K562 (cell line): Measurements from ENCODE around the gene PTPN11. TPM values are rescaled to one million over a fixed set of nuclear protein-coding genes. Genes with fewer than 3 reads are reported as not detected.
A peak's percentile ranks its signal among the peaks of the same experiment; 100 is the strongest.

Experiments used
- BHLHE40 ChIP-seq: IDR thresholded peaks from 2 replicates; pipeline ENCODE4 v1.6.1; 2011; ENCODE audit warnings: low read length, improper control_type of control experiment
- CAMTA2 ChIP-seq: fragments of 250-450 bp; sonication (Bioruptor Pico); conservative IDR thresholded peaks from 2 replicates; pipeline ENCODE4 v1.5.1; 2022
- CBX3 ChIP-seq, 2 experiments: IDR thresholded peaks; 1 replicate in 1 of 2; 2 replicates in 1 of 2; pipeline ENCODE4 v1.6.1; 2012; ENCODE audit warnings: inconsistent platforms in 2 of 2, low read length in 2 of 2, borderline replicate concordance in 1 of 2, control low read depth in 1 of 2
- DNMT1 ChIP-seq: fragments of 450-650 bp; IDR thresholded peaks from 2 replicates; pipeline ENCODE4 v1.6.1; 2016; ENCODE audit warnings: antibody characterized with exemption, mild to moderate bottlenecking
- ELF4 ChIP-seq: fragments of 450-650 bp; formaldehyde crosslinking; IDR thresholded peaks from 2 replicates; pipeline ENCODE4 v1.4.0; 2022; ENCODE audit warnings: missing genetic modification characterization
- EWSR1 ChIP-seq: fragments of 450-650 bp; IDR thresholded peaks from 2 replicates; pipeline ENCODE4 v1.6.1; 2018; ENCODE audit warnings: borderline replicate concordance, mild to moderate bottlenecking, low read depth, moderate library complexity; ENCODE audit not compliant: partially characterized antibody
- FOXP1 ChIP-seq: sonication (generic); formaldehyde crosslinking; IDR thresholded peaks from 2 replicates; pipeline ENCODE4 v1.8.0; 2022; ENCODE audit warnings: mild to moderate bottlenecking, missing genetic modification reagents
- GABPB1 ChIP-seq: sonication (generic); formaldehyde crosslinking; IDR thresholded peaks from 2 replicates; pipeline ENCODE4 v1.8.0; 2022; ENCODE audit warnings: mild to moderate bottlenecking, missing genetic modification reagents
- SRSF1 ChIP-seq: fragments of 200-400 bp; formaldehyde crosslinking; IDR thresholded peaks from 2 replicates; pipeline ENCODE4 v1.6.1; 2017; ENCODE audit warnings: mild to moderate bottlenecking, low read depth, low read length, moderate library complexity
- TAF7 ChIP-seq: fragments of 450-650 bp; IDR thresholded peaks from 2 replicates; pipeline ENCODE4 v1.6.1; 2016; ENCODE audit warnings: missing genetic modification characterization, missing compliant biosample characterization
- TARDBP ChIP-seq: fragments of 450-650 bp; IDR thresholded peaks from 2 replicates; pipeline ENCODE4 v1.6.1; 2016
- TCF3 ChIP-seq: sonication (generic); formaldehyde crosslinking; IDR thresholded peaks from 2 replicates; pipeline ENCODE4 v1.4.0; 2020; ENCODE audit warnings: mild to moderate bottlenecking, missing genetic modification reagents
- TCF7L2 ChIP-seq: fragments of 150-350 bp; IDR thresholded peaks from 2 replicates; pipeline ENCODE4 v1.6.1; 2016; ENCODE audit warnings: low read depth, mild to moderate bottlenecking, low read length, moderate library complexity
- ZNF133 ChIP-seq: fragments of 250-450 bp; sonication (Bioruptor Pico); IDR thresholded peaks from 2 replicates; pipeline ENCODE4 v1.4.0; 2020; ENCODE audit warnings: mild to moderate bottlenecking
- ZNF717 ChIP-seq: fragments of 250-450 bp; sonication (Bioruptor Pico); IDR thresholded peaks from 2 replicates; pipeline ENCODE4 v1.5.0; 2021
- polyA plus RNA-seq, 8 experiments: library from polyadenylated mRNA; depleted of rRNA in 4 of 8; stranded (reverse) in 5 of 8; unstranded in 3 of 8; fragments of >200 nt; fragmentation: Nextera tagmentation in 2 of 8; fragmentation: Illumina TruSeq in 1 of 8; extraction: Ambion mirVana in 2 of 8; extraction: Trizol in 1 of 8; gene quantifications; 2 replicates each; pipeline versions ENCODE4 v1.2.1 to v1.2.3, GENCODE V29; 2011 to 2014; ENCODE audit warnings: inconsistent platforms in 1 of 8, missing spikeins in 1 of 8
- total RNA-seq, 7 experiments: library from RNA; depleted of rRNA in 6 of 7; stranded (reverse); fragments of >200 nt in 6 of 7; fragmentation: Illumina TruSeq in 2 of 7; extraction: Trizol in 2 of 7; gene quantifications; 2 replicates each; pipeline versions ENCODE4 v1.2.1 to v1.2.3, GENCODE V29; 2011 to 2021; ENCODE audit warnings: low replicate concordance in 1 of 7
- TF ChIP-seq, protein P1 (sequence below): sonication (generic); formaldehyde crosslinking; IDR thresholded peaks from 2 replicates; pipeline ENCODE4 v1.8.1; 2023; ENCODE audit warnings: missing genetic modification reagents, mild to moderate bottlenecking, borderline replicate concordance
- TF ChIP-seq, protein P2 (sequence below): fragments of 250-450 bp; sonication (Bioruptor Pico); IDR thresholded peaks from 2 replicates; pipeline ENCODE4 v1.5.0; 2022; ENCODE audit warnings: mild to moderate bottlenecking
- TF ChIP-seq, protein P3 (sequence below), 2 experiments: fragments of 200-800 bp in 1 of 2; sonication (Bioruptor generic) in 1 of 2; sonication (generic) in 1 of 2; formaldehyde crosslinking in 1 of 2; IDR thresholded peaks in 1 of 2; conservative IDR thresholded peaks in 1 of 2; 2 replicates each; pipeline versions ENCODE4 v1.5.0 to v1.6.1; 2016 to 2020; ENCODE audit warnings: missing compliant biosample characterization in 1 of 2, missing genetic modification characterization in 1 of 2, missing genetic modification reagents in 1 of 2
- TF ChIP-seq, protein P4 (sequence below), 2 experiments: IDR thresholded peaks; 2 replicates each; pipeline ENCODE4 v1.6.1; 2011; ENCODE audit warnings: borderline replicate concordance in 1 of 2, control low read depth in 1 of 2, low read depth in 1 of 2, low read length in 1 of 2, mild to moderate bottlenecking in 1 of 2, mixed read lengths in 1 of 2, moderate library complexity in 1 of 2; ENCODE audit not compliant: insufficient read depth in 1 of 2, insufficient read length in 1 of 2, poor library complexity in 1 of 2, severe bottlenecking in 1 of 2; ENCODE audit errors: extremely low read depth in 1 of 2

Gene PTPN11
- total and polyA plus RNA-seq, 9 of the 15 experiments (the other 6 are each of a cell fraction or from before 2014, with no cell fraction given): 22.5 to 126 (median 79.7) TPM

DNA sequence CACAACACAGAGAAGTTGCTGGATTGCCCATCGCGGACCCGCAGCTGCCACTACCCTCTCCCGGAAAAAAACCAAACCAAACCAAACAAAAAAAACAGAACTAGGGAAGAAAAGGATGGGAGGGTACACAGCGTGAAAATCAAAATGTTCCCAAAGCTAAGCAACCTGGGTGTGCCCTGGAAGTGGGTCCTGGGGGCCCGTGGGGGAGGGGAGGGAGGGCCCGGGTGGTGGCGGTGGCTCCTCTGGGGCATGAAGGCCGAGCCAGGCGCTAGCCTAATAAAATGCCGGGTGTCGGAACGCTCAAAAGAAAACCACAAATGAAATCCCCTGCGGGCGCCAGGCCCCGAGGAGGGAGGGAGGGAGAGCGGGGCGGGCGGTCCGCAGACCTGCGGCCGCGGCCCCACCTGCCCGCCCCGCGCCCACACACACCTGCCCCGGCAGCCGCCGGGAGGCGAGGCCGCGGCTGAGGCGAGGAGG, 37.3 kb upstream of the PTPN11 start (continued):
- TF ChIP-seq TCF7L2 (no peak), TARDBP (no peak), GABPB1 (0 out of 2 replicates have a peak, but pooled peaks have one; percentile 16), ELF4 (CRISPR knock-in tag) (no peak), TCF3 (CRISPR knock-in tag) (no peak), ZNF717 (CRISPR knock-in tag) (no peak), CAMTA2 (CRISPR knock-in tag) (no peak), FOXP1 (no peak), TAF7 (no peak), SRSF1 (no peak), DNMT1 (no peak), EWSR1 (no peak), ZNF133 (no peak), CBX3 (IDR thresholded peaks at IDR 0.05; ENCODE audit: borderline replicate concordance in 1 of 2, low read length in 2 of 2) (no peak), BHLHE40 (no peak)
- TF ChIP-seq, protein P1, sequence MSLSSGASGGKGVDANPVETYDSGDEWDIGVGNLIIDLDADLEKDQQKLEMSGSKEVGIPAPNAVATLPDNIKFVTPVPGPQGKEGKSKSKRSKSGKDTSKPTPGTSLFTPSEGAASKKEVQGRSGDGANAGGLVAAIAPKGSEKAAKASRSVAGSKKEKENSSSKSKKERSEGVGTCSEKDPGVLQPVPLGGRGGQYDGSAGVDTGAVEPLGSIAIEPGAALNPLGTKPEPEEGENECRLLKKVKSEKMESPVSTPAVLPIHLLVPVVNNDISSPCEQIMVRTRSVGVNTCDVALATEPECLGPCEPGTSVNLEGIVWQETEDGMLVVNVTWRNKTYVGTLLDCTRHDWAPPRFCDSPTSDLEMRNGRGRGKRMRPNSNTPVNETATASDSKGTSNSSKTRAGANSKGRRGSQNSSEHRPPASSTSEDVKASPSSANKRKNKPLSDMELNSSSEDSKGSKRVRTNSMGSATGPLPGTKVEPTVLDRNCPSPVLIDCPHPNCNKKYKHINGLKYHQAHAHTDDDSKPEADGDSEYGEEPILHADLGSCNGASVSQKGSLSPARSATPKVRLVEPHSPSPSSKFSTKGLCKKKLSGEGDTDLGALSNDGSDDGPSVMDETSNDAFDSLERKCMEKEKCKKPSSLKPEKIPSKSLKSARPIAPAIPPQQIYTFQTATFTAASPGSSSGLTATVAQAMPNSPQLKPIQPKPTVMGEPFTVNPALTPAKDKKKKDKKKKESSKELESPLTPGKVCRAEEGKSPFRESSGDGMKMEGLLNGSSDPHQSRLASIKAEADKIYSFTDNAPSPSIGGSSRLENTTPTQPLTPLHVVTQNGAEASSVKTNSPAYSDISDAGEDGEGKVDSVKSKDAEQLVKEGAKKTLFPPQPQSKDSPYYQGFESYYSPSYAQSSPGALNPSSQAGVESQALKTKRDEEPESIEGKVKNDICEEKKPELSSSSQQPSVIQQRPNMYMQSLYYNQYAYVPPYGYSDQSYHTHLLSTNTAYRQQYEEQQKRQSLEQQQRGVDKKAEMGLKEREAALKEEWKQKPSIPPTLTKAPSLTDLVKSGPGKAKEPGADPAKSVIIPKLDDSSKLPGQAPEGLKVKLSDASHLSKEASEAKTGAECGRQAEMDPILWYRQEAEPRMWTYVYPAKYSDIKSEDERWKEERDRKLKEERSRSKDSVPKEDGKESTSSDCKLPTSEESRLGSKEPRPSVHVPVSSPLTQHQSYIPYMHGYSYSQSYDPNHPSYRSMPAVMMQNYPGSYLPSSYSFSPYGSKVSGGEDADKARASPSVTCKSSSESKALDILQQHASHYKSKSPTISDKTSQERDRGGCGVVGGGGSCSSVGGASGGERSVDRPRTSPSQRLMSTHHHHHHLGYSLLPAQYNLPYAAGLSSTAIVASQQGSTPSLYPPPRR (CRISPR knock-in tag): no peak
- TF ChIP-seq, protein P2, sequence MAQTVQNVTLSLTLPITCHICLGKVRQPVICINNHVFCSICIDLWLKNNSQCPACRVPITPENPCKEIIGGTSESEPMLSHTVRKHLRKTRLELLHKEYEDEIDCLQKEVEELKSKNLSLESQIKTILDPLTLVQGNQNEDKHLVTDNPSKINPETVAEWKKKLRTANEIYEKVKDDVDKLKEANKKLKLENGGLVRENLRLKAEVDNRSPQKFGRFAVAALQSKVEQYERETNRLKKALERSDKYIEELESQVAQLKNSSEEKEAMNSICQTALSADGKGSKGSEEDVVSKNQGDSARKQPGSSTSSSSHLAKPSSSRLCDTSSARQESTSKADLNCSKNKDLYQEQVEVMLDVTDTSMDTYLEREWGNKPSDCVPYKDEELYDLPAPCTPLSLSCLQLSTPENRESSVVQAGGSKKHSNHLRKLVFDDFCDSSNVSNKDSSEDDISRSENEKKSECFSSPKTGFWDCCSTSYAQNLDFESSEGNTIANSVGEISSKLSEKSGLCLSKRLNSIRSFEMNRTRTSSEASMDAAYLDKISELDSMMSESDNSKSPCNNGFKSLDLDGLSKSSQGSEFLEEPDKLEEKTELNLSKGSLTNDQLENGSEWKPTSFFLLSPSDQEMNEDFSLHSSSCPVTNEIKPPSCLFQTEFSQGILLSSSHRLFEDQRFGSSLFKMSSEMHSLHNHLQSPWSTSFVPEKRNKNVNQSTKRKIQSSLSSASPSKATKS: no peak
- TF ChIP-seq, protein P3, sequence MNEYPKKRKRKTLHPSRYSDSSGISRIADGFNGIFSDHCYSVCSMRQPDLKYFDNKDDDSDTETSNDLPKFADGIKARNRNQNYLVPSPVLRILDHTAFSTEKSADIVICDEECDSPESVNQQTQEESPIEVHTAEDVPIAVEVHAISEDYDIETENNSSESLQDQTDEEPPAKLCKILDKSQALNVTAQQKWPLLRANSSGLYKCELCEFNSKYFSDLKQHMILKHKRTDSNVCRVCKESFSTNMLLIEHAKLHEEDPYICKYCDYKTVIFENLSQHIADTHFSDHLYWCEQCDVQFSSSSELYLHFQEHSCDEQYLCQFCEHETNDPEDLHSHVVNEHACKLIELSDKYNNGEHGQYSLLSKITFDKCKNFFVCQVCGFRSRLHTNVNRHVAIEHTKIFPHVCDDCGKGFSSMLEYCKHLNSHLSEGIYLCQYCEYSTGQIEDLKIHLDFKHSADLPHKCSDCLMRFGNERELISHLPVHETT (CRISPR knock-in tag; conservative IDR thresholded peaks at IDR 0.05 in 1 of 2, IDR thresholded peaks at IDR 0.05 in 1 of 2): no peak
- TF ChIP-seq, protein P4, sequence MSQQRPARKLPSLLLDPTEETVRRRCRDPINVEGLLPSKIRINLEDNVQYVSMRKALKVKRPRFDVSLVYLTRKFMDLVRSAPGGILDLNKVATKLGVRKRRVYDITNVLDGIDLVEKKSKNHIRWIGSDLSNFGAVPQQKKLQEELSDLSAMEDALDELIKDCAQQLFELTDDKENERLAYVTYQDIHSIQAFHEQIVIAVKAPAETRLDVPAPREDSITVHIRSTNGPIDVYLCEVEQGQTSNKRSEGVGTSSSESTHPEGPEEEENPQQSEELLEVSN (IDR thresholded peaks at IDR 0.05; ENCODE audit: borderline replicate concordance in 1 of 2, extremely low read depth in 1 of 2, insufficient read depth in 1 of 2, insufficient read length in 1 of 2, low read depth in 1 of 2, low read length in 1 of 2, poor library complexity in 1 of 2, severe bottlenecking in 1 of 2): peak in 1 of 2 experiments; percentile 66
